ENCODE results near the gene NALCN. TPM values are rescaled to one million over a fixed set of nuclear protein-coding genes. Genes with fewer than 3 reads are reported as not detected.

The NALCN gene
- total RNA-seq, 1 donor from 2014 or later, result not detected

DNA sequence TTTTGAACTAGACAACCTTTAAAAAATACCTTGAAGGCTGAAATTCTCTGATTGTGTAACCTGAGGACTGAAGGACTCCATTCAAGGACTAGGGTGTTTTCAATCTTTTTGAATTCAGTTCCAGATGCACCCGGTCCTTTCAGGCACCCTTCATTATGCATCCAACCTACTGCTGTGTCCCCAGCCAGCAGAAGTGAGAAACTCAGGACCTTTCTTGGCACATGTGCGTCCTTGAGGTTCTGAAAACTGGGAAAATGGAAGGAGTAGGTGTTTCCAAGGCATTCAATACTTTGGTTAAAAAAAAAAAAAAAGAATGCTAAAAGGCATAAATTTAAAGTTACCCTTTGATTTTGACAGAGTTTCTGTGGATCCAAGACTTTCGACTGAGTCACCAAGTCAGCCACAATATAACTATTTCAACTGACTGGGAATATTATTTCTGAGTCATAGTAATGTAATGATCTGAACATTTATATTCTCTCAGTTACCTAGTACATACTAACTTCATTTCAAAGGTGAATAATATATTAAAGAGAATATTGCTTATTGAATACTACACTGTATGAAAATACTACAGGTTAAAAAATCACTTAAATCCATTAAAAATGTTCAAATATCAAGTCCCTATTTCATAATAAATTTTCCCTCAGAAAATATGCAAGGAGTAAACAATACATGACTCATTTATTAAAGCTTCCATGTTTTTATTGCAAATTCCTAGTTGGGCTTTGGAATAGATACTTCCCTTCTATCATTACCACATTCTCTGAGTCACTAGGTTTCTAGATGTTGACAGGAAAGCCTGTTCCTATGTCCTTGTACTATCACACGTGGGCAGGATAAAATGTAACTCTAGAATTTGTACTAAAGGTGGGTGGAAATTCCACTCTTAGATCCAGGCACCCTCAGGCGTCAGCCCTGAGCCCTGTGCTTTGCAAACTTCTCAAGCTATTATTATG lies 33.8 kb upstream of the NALCN start:
- no peaks in the 10 kb centered on the region for H3K9me3 Mint-ChIP-seq (ENCODE audit: unreplicated experiment)
- H3K36me3 Mint-ChIP-seq (ENCODE audit: low read depth, unreplicated experiment), result no peaks in the 10 kb centered on the region
- no peaks in the 10 kb centered on the region for H3K4me1 Mint-ChIP-seq (ENCODE audit: unreplicated experiment)
- no peak overlapping the region for H3K4me3 Mint-ChIP-seq (ENCODE audit: unreplicated experiment)
- TF ChIP-seq, protein P1, sequence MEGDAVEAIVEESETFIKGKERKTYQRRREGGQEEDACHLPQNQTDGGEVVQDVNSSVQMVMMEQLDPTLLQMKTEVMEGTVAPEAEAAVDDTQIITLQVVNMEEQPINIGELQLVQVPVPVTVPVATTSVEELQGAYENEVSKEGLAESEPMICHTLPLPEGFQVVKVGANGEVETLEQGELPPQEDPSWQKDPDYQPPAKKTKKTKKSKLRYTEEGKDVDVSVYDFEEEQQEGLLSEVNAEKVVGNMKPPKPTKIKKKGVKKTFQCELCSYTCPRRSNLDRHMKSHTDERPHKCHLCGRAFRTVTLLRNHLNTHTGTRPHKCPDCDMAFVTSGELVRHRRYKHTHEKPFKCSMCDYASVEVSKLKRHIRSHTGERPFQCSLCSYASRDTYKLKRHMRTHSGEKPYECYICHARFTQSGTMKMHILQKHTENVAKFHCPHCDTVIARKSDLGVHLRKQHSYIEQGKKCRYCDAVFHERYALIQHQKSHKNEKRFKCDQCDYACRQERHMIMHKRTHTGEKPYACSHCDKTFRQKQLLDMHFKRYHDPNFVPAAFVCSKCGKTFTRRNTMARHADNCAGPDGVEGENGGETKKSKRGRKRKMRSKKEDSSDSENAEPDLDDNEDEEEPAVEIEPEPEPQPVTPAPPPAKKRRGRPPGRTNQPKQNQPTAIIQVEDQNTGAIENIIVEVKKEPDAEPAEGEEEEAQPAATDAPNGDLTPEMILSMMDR (IDR thresholded peaks at IDR 0.05; ENCODE audit: unreplicated experiment), result no peak
- no peaks in the 10 kb centered on the region for H3K27me3 Mint-ChIP-seq (ENCODE audit: unreplicated experiment)
- DNase-seq (ENCODE audit: low spot score), result no peak
- H3K27ac Mint-ChIP-seq (ENCODE audit: unreplicated experiment), result no peak overlapping the region

DNA sequence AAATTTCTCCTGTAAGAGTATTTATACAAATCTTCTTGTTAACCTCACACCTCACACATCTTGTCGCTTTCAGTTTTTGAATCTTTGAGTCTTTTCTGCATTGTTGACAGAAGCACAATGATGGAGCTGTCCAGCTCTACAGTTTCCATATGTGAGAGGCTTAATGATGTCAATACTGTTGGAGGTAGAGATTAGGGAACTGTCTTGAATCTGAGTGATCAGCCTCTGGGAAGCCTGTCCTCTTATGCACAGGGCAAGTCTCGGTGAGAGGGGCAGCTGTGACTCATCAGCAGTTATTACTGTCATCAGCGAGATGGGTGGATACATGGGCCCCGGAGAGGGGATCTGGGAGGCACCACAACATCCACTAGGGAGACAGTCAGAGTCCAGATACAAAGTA lies 31.5 kb upstream of the NALCN start:
- Mint-ChIP-seq H3K36me3 (ENCODE audit: low read depth, unreplicated experiment) (no peaks in the 10 kb centered on the region), H3K4me1 (ENCODE audit: unreplicated experiment) (no peaks in the 10 kb centered on the region), H3K27ac (ENCODE audit: unreplicated experiment) (no peak overlapping the region), H3K27me3 (ENCODE audit: unreplicated experiment) (no peaks in the 10 kb centered on the region), H3K9me3 (ENCODE audit: unreplicated experiment) (no peaks in the 10 kb centered on the region), H3K4me3 (ENCODE audit: unreplicated experiment) (no peak overlapping the region)
- no peak for DNase-seq (ENCODE audit: low spot score)
- TF ChIP-seq, protein P1 (IDR thresholded peaks at IDR 0.05; ENCODE audit: unreplicated experiment), result no peak

DNA sequence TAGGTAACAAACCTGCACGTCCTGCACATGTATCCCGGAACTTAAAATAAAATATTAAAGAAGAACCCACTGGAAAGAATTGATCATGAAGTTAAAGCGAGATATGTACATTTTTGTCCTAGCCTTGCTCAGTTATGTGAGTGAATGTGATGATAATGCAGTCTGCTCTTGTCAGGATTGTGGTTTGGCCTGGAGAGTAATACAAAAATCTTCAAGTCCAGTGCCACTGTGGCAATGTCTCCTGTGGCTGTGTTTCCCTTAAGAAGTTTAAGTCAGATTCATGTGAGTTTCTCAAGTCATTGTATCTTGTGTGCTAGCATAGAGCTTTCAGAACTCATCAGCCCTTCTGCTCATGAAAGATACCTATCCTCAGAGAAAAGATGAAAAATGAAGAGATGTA lies 18.2 kb upstream of the NALCN start:
- H3K27me3 Mint-ChIP-seq (ENCODE audit: unreplicated experiment), result no peaks in the 10 kb centered on the region
- no peaks in the 10 kb centered on the region for H3K9me3 Mint-ChIP-seq (ENCODE audit: unreplicated experiment)
- H3K4me3 Mint-ChIP-seq (ENCODE audit: unreplicated experiment), result no peak overlapping the region
- DNase-seq (ENCODE audit: low spot score), result no peak
- TF ChIP-seq, protein P1 (IDR thresholded peaks at IDR 0.05; ENCODE audit: unreplicated experiment), result no peak
- no peak overlapping the region for H3K27ac Mint-ChIP-seq (ENCODE audit: unreplicated experiment)
- no peaks in the 10 kb centered on the region for H3K36me3 Mint-ChIP-seq (ENCODE audit: low read depth, unreplicated experiment)
- H3K4me1 Mint-ChIP-seq (ENCODE audit: unreplicated experiment), result no peaks in the 10 kb centered on the region

DNA sequence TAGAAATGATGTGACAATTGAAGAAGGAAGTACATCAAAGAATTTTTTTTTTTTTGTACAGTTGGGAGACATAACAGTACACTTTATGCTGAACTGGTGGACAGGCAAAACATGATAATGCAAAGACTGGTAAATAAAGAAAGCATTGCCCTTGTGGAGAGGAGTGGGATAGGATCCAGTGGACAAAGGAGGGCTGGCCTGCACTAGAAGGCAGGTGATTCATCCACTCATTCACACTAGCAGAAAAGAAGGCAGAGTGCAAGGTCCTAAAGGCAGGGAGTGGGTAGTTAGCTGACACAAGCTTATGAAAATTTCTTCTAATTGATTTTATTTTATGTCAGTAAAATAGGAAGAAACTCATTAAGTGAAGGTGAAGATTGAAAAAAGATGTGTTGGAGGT lies 17.6 kb upstream of the NALCN start:
- no peak for DNase-seq (ENCODE audit: low spot score)
- no peaks in the 10 kb centered on the region for H3K27me3 Mint-ChIP-seq (ENCODE audit: unreplicated experiment)
- no peaks in the 10 kb centered on the region for H3K4me1 Mint-ChIP-seq (ENCODE audit: unreplicated experiment)

More for the DNA sequence above, 17.6 kb upstream of the NALCN start:
- Mint-ChIP-seq H3K27ac (ENCODE audit: unreplicated experiment) (no peak overlapping the region), H3K36me3 (ENCODE audit: low read depth, unreplicated experiment) (no peaks in the 10 kb centered on the region), H3K4me3 (ENCODE audit: unreplicated experiment) (no peak overlapping the region), H3K9me3 (ENCODE audit: unreplicated experiment) (no peaks in the 10 kb centered on the region)
- TF ChIP-seq, protein P1 (IDR thresholded peaks at IDR 0.05; ENCODE audit: unreplicated experiment), result no peak

All from endothelial cell (in vitro differentiated cells).